GM10248 (cell line): ENCODE data around the gene ACSM4.

ENCODE experiments used
- CTCF ChIA-PET: fragments of 300-600 bp; sonication (Branson Sonifier 250); formaldehyde crosslinking; extraction: SDS; loops from one replicate; lab custom pipeline; 2021; ENCODE audit warnings: antibody characterized with exemption; lab: Yijun Ruan, JAX
- POLR2A ChIA-PET: fragments of 350-650 bp; sonication (Branson Sonifier 250); formaldehyde crosslinking; extraction: SDS; loops from one replicate; lab custom pipeline; 2020; ENCODE audit warnings: antibody characterized with exemption; lab: Yijun Ruan, JAX
- DNase-seq: peaks from one replicate; pipeline ENCODE4 v3.0.0; 2012; ENCODE audit errors: extremely low spot score
- TF ChIP-seq, protein P1 (sequence below): IDR thresholded peaks from 2 replicates; pipeline ENCODE4 v1.5.1; 2012; ENCODE audit warnings: mild to moderate bottlenecking, low read depth; ENCODE audit errors: extremely low read depth, missing control alignments, control extremely low read depth

ACSM4 gene

DNA sequence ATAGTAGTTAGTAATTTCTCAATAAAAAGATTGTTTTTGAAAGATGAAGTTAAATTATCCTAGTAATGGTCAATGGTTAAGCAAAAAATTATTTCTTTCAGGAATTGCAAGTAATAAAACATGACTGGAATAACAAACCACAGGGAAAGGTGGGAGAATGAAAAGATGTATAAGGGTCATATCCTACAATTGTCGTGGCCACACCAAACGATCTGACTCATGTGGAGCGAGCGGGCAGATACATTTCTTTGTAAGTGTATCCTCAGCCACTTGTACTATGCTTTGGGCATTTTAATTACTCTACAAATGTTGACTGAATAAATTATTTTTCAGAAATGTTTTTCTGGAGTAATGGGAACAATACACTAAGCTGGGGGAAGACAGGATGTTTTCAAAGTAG is 45.5 kb downstream of the ACSM4 start:
- no peak for DNase-seq
- TF ChIP-seq, protein P1, sequence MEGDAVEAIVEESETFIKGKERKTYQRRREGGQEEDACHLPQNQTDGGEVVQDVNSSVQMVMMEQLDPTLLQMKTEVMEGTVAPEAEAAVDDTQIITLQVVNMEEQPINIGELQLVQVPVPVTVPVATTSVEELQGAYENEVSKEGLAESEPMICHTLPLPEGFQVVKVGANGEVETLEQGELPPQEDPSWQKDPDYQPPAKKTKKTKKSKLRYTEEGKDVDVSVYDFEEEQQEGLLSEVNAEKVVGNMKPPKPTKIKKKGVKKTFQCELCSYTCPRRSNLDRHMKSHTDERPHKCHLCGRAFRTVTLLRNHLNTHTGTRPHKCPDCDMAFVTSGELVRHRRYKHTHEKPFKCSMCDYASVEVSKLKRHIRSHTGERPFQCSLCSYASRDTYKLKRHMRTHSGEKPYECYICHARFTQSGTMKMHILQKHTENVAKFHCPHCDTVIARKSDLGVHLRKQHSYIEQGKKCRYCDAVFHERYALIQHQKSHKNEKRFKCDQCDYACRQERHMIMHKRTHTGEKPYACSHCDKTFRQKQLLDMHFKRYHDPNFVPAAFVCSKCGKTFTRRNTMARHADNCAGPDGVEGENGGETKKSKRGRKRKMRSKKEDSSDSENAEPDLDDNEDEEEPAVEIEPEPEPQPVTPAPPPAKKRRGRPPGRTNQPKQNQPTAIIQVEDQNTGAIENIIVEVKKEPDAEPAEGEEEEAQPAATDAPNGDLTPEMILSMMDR, result no peak
- CTCF ChIA-PET, result no interaction called here
- POLR2A ChIA-PET, result no interaction called here

DNA sequence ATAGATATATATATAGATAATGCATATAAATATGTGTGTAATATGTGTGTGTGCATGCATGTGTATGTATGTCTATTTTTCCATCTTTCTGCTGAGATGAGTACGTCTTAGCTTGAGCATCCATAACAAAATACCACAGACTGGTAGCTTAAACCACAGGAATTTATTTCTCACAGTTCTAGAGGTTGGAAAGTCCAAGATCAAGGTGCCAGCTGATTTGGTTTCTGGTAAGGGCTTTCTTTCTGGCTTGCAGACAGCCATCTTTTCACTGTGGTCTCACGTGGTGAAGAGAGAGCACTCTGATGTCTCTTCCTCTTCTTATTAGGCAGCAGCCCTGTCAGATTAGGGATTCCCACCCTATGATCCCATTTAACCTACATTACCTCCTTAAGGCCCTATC is 47.3 kb downstream of the ACSM4 start:
- CTCF ChIA-PET, result no interaction called here
- no peak for DNase-seq
- POLR2A ChIA-PET, result no interaction called here
- TF ChIP-seq, protein P1, result no peak

DNA sequence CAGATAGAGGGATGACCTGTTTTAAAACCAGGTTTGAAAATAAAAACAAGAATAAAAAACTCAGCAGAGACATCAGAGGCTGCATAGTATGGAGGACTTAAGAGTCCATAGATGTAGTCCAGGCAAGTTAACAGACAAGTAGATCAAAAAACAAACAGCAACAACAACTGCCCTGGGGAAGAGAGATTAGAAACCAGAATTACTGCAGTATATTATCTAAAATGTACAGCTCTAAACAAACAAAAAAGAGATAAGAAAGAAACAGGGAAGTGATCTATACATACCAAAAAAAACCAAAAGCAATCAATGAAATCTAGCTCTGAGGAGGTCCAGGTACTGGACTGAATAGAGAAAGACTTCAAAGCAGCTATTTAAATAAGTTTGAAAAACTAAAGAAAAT is 48.8 kb downstream of the ACSM4 start:
- no peak for DNase-seq
- ChIA-PET POLR2A (no interaction called here), CTCF (no interaction called here)
- TF ChIP-seq, protein P1, result no peak

DNA sequence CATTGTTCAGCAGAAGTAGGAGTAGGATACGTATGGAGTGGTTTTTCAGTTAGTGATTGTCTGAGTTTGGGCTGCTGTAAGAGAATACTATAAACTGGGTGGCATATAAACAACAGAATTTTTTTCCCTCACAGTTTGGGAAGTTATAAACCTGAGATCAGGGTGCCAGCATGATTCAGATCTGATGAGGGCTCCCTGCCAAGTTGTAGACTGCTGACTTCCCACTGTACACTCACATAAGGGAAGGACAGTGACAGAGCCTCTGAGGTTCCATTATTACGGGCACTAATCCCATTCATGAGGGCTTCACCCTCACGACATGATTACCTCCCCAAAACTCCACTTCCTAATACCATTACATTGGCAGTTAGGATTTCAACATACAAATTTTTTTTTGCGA is 50.7 kb downstream of the ACSM4 start:
- no peak for DNase-seq
- ChIA-PET POLR2A (no interaction called here), CTCF (no interaction called here)
- TF ChIP-seq, protein P1, result no peak

DNA sequence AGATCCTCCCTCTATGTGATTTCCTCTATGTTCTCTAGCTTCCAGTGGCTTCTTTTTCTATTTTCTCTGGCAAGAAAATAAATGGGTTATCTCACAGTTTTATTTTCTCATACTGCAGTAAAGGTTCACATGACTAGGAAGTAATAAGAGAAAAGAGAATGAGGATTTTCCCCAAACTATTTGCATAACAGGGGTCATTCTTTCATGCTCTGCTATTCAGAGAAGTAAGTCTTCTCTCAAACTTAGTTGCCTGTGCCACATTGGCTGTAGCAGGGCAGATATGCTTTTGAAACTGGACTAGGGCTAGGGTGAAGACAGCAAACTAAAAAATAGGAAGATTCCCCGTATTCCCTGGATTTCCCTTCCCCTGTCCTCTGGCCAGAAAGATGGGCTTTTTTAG is 57.4 kb downstream of the ACSM4 start:
- POLR2A ChIA-PET, result no interaction called here
- CTCF ChIA-PET, result no interaction called here
- DNase-seq, result no peak
- TF ChIP-seq, protein P1, result no peak

DNA sequence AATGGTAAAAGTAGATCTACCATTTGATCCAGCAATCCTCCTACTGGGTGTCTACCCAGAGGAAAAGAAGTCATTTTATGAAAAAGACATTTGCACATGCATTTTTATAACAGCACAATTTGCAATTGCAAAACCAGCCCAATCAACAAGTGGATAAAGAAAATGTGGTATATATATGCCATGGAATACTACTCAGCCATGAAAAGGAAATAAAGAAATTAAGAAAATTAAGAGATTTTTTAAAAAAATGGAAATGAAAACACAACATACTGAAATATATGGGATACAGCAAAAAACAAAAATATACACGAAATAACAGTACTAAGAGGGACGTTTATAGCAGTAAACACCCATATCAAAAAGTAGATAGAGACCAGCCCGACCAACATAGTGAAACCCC is 58.9 kb downstream of the ACSM4 start:
- DNase-seq, result no peak
- POLR2A ChIA-PET, result no interaction called here
- TF ChIP-seq, protein P1, result no peak
- CTCF ChIA-PET, result no interaction called here

DNA sequence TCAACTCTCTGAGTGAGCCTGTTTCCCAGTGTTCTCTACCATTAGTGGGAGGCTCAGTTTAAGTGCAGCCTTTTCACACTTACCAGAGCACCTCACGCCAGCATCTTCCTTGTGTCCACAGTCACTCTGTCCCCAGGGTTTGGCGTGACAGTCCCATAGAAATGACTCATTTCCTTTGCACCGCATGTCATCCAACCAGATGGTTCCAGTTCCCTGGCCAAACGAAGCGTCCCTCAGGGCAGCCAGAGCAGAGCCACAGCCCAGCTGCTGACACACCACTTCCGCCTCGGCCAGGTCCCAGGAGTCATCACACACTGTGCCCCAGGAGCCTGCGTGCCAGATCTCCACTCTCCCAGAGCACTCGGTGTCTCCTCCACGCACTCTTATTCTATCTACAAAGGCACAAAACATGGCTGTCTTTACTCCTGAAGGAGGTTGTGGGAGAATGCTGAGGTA is 65.4 kb downstream of the ACSM4 start:
- TF ChIP-seq, protein P1, result no peak
- CTCF ChIA-PET, result no interaction called here
- no peak for DNase-seq
- POLR2A ChIA-PET, result no interaction called here
